ENCODE results near the gene FRMPD4. TPM values are rescaled to one million over a fixed set of nuclear protein-coding genes. Genes with fewer than 3 reads are reported as not detected.

FRMPD4 gene
- total RNA-seq, 1 experiment from 2014 or later: 0.24 TPM

DNA sequence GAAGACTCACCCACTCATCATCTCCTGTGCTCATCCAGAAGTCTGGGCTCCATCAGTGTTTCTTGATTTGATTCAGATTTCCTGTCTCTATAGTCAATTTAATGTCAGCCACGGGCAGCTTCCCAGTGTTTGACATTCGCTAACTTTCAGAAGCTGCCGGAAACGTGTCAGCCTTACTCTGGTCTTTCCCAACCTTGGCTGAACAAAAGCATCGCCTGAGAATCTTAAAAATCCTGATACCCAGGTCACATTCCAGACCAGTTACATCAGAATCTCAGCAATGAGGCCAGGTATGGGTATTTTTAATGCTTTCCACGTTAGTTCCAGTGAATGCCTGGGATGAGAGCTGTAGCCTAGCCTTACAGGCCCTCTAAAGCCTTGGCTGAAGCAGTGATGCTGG, 233.8 kb downstream of the FRMPD4 start:
- no peak overlapping the region for H3K56ac ChIP-seq (ENCODE audit: insufficient read length, low read depth, low read length)
- no peak overlapping the region for H3K27ac Mint-ChIP-seq
- TF ChIP-seq, protein P1, sequence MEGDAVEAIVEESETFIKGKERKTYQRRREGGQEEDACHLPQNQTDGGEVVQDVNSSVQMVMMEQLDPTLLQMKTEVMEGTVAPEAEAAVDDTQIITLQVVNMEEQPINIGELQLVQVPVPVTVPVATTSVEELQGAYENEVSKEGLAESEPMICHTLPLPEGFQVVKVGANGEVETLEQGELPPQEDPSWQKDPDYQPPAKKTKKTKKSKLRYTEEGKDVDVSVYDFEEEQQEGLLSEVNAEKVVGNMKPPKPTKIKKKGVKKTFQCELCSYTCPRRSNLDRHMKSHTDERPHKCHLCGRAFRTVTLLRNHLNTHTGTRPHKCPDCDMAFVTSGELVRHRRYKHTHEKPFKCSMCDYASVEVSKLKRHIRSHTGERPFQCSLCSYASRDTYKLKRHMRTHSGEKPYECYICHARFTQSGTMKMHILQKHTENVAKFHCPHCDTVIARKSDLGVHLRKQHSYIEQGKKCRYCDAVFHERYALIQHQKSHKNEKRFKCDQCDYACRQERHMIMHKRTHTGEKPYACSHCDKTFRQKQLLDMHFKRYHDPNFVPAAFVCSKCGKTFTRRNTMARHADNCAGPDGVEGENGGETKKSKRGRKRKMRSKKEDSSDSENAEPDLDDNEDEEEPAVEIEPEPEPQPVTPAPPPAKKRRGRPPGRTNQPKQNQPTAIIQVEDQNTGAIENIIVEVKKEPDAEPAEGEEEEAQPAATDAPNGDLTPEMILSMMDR (conservative IDR thresholded peaks at IDR 0.05): no peak
- no peak overlapping the region for H3K18ac ChIP-seq (ENCODE audit: insufficient read length, low read depth, low read length)
- no peak overlapping the region for H2BK12ac ChIP-seq (ENCODE audit: insufficient read length, low read depth, low read length)
- no peak overlapping the region for H2BK120ac ChIP-seq (ENCODE audit: low read depth, low read length, poor library complexity, severe bottlenecking)
- H3K27me3 Mint-ChIP-seq (ENCODE audit: low read depth): peaks cover 2% of the 10 kb centered on the region; the same call in 1 of the 2 replicates
- H4K91ac ChIP-seq (ENCODE audit: insufficient read length, low read depth, low read length): no peak overlapping the region
- H3K9me3 ChIP-seq (ENCODE audit: control insufficient read depth, low read depth, low read length): no peaks in the 10 kb centered on the region
- no CpG with 5 or more reads among the region's 6 CpGs for WGBS (ENCODE audit: extremely low coverage, insufficient read length, low lambda C conversion rate)
- H4K5ac ChIP-seq (ENCODE audit: insufficient read length, low read depth, low read length): no peak overlapping the region
- H3K4me1 Mint-ChIP-seq: no peaks in the 10 kb centered on the region; a peak in 1 of 4 replicates
- no peaks in the 10 kb centered on the region; a peak in 1 of 7 replicates for H3K36me3 Mint-ChIP-seq (ENCODE audit: insufficient read depth in 1 of 3, low read depth in 3 of 3)
- no peak overlapping the region for H3K4ac ChIP-seq (ENCODE audit: low read depth, low read length)
- H3K4me1 ChIP-seq (ENCODE audit: insufficient read depth, low read length): peaks cover 2% of the 10 kb centered on the region; the same call in 1 of the 2 replicates
- peaks cover 55 to 61% of the 10 kb centered on the region in 2 experiments for H3K9me3 Mint-ChIP-seq
- no peak overlapping the region for H2AK5ac ChIP-seq (ENCODE audit: insufficient read length, low read length)
- H3K27me3 ChIP-seq (ENCODE audit: insufficient read depth, low read length): no peaks in the 10 kb centered on the region
- H2AFZ ChIP-seq (ENCODE audit: low read length): no peak overlapping the region
- no peak overlapping the region for H3T11ph ChIP-seq (ENCODE audit: low read length)
- no peaks in the 10 kb centered on the region for H3K79me2 ChIP-seq (ENCODE audit: insufficient read depth, low read length)
- H3K27ac ChIP-seq (ENCODE audit: insufficient read length, low read depth, low read length): no peak overlapping the region
- H3K23ac ChIP-seq (ENCODE audit: insufficient read length, low read depth, low read length): no peak overlapping the region
- H3K4me3 Mint-ChIP-seq: no peak overlapping the region
- H3K9ac ChIP-seq (ENCODE audit: extremely low read depth, insufficient read length, low read length): no peak overlapping the region
- H3K79me1 ChIP-seq (ENCODE audit: insufficient read depth, low read depth, low read length, poor library complexity, severe bottlenecking): no peaks in the 10 kb centered on the region
- no peak overlapping the region for H4K8ac ChIP-seq (replicated peaks; ENCODE audit: insufficient read length, low read depth, low read length)
- H2BK5ac ChIP-seq (ENCODE audit: insufficient read length, low read length): no peak overlapping the region
- no peak overlapping the region for H2BK20ac ChIP-seq (ENCODE audit: low read depth, low read length, poor library complexity, severe bottlenecking)
- H2BK15ac ChIP-seq (ENCODE audit: low read depth, low read length): no peak overlapping the region
- H3K14ac ChIP-seq (ENCODE audit: insufficient read depth, low read length): no peak overlapping the region
- H3K23me2 ChIP-seq (ENCODE audit: insufficient read length, low read depth, low read length, poor library complexity, severe bottlenecking): no peaks in the 10 kb centered on the region
- no peak for DNase-seq
- H4K20me1 ChIP-seq (ENCODE audit: control insufficient read depth, insufficient read depth, insufficient read length): no peaks in the 10 kb centered on the region
- H3K4me2 ChIP-seq (ENCODE audit: insufficient read depth, insufficient read length, low read length): no peak overlapping the region

Data from H9 (cell line).